GM08714 (cell line): ENCODE measurements around the gene RBM19.

Experiments
- H3K4me3 ChIP-seq: fragments of 200-500 bp; sonication (Bioruptor generic); 2 replicates; pipeline ENCODE4 v1.5.1; 2014; ENCODE audit warnings: mild to moderate bottlenecking, low read length, inconsistent platforms
- ZNF274 ChIP-seq: IDR thresholded peaks from 2 replicates; pipeline ENCODE4 v1.6.1; 2012; ENCODE audit warnings: mild to moderate bottlenecking, low read depth, low read length

The RBM19 gene

DNA sequence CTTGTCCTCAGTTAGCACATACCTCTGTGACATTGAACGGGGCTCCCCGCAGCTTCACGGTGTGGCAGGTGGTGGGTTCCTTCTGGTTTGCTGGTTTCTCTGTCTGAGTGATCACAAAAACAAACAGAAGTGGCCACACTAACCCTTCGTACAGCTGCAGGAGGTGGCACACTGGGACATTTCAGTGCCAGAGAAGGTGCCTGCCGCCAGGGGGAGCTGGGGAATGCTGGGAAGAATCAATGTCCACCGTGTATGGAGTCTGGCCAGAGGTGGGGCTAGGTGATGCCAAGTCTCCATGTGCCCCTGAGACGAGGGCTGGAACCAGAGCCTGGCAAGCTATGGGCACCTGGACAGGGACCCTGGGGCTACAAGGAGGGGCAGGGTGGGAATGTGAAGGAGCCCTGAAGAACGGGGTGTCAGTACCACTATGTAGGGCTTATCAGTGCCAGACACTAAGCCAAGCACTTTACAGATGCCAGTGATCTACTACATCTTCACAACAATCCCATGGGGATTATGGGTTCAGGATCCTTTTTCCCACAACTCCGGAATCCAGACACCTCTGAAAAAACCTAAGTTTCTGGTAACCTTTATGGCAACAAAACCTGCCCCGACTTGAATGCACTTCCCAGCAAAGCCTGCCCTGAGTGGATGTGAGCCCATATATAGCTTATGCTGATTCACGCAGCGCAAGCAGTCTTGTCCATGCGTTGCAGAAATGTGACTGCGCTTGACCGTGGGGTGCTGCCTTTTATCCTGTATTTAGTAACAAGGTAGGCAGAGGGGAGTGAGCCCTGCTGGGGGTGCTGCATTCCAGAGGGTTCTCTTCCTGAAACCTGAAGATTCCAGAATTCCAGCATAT lies 10.8 kb downstream of the RBM19 start:
- TF ChIP-seq ZNF274 = no peak
- no peak overlapping the region for H3K4me3 ChIP-seq

DNA sequence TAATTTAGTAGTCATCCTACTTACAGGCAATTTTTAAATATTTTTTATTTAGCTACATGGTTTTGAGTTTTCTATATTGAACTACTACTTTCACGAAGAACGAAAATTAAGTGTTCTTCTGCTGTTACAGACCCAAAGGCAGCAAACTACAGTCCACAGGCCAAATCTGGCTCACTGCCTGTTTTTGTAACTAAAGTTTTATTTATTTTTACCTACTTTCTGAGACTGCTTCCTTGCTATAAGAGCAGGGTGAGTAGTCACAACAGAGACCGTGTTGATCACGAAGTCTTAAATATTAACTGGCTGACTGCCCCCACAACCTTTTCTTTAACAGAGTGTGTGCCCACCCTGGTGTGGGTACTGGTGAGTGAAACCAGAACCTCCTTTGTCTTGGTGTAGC lies 11.6 kb downstream of the RBM19 start:
- H3K4me3 ChIP-seq = no peak overlapping the region
- no peak for TF ChIP-seq ZNF274

DNA sequence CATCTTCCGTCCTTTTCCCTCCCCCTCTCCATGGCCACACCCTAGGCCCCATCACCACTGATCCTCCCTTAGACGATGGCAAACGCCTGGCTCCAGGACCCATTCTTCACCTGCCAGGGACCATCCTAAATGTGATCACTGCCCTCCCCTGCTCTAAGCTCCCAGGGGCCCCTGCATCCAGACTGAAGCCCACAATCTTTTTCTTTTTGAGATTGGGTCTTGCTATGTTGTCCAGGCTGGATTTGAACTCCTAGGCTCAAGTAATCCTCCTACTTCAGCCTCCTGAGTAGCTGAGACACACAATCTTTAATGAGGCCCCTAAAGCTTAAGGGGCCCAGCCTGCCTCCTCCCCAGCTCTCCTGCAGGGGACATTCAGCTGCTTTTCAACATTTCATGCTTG lies 15.3 kb downstream of the RBM19 start:
- TF ChIP-seq ZNF274 = no peak
- H3K4me3 ChIP-seq = no peak overlapping the region

DNA sequence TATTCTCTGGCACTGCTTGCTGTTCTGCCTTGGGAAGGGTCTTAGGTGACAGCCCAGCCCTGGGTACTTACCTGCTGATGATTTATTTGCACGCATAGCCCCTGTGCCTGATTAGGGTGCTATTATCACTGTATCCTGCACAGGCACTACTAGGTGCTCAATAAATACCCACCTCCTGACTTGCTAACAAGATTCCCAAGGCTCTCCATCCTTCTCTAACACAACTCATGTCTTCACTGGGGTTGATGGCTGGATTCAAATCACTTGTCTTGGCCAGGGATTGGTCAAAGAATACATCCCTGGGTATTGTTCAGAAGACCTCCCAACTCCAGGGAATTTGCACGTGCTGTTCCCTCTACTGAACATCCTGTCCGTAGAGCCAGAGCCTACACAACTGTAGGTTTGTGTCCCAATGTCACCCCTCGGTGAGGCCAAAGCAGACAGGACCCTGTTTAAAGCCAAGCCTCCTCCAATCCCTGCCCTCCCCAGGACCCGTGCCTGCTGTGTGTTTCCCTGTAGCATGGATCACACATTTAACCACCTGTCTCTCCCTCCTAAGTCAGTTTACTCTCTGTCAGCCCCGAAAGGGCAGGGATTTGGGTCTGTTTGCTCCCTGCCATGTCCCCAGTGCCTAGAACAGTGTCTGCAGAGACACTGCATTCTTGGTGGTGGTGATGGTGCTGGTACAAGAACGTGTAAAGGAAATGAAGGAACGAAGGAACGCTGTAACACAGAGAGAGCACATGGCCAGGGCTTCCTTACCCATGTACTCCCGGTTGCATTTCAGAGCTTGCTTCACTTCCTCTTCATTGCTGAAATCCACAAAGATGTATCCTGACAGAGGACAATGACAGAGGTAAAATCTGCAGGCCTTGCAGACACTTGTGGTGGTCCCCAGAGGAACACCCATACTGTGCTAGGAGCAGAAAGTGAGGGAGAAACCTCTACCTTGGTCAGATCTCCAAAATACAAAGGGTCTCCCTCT lies 16.5 kb downstream of the RBM19 start:
- H3K4me3 ChIP-seq = no peak overlapping the region
- TF ChIP-seq ZNF274 = no peak

DNA sequence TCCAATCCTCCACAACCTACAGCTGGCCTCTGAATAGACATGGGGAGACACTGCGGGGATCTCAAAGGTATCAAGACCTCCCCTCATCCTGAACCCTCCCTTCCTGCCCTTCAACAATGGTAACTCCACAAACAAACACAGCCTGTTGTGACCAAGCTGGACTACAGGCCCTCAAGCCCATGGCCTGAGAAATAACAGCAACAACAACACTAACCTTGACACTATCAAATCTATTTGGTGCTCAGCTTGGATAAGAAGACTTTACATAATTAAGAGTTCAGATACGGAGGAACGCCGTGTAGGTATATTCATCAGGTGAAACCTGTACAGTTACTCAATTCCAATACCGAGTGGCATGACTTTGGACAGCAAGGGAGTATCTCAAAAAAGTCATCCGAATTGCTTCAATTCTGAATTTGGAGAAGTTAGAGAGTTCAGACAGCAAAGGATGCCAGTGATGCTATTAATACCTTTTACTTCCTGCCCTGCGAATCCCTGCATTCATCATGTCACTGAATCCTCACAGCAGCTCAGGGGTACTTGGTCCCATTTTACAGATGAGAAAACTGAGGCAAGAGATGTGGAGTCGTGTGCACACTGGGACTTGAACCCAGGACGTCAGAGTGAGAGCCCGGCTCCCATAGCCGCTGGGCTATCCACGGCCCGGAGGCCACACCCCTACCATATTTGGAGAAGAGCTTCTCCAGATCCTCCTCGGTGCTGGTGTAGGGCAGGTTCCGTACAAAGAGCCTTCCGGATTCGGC lies 17.8 kb downstream of the RBM19 start:
- TF ChIP-seq ZNF274 = no peak
- no peak overlapping the region for H3K4me3 ChIP-seq

DNA sequence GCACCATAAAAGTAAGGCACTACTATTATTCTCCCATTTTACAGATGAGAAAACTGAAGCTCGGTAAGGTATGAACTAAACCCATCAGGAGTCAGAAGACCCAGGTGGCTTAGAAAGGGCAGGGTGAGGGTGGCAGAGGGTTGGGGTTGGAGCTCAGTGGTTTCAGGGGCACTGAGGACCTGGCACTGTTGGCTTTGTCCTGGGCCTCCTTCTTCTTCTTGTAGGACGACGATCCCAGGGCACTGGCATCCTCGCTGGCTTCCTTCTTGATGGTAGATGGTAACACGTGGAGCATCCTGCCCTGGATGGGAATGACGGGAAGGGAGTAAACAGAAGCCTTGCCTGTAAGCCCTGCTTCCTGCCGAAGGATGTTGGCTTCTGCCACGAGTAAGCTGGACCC lies 19.9 kb downstream of the RBM19 start:
- TF ChIP-seq ZNF274 = no peak

DNA sequence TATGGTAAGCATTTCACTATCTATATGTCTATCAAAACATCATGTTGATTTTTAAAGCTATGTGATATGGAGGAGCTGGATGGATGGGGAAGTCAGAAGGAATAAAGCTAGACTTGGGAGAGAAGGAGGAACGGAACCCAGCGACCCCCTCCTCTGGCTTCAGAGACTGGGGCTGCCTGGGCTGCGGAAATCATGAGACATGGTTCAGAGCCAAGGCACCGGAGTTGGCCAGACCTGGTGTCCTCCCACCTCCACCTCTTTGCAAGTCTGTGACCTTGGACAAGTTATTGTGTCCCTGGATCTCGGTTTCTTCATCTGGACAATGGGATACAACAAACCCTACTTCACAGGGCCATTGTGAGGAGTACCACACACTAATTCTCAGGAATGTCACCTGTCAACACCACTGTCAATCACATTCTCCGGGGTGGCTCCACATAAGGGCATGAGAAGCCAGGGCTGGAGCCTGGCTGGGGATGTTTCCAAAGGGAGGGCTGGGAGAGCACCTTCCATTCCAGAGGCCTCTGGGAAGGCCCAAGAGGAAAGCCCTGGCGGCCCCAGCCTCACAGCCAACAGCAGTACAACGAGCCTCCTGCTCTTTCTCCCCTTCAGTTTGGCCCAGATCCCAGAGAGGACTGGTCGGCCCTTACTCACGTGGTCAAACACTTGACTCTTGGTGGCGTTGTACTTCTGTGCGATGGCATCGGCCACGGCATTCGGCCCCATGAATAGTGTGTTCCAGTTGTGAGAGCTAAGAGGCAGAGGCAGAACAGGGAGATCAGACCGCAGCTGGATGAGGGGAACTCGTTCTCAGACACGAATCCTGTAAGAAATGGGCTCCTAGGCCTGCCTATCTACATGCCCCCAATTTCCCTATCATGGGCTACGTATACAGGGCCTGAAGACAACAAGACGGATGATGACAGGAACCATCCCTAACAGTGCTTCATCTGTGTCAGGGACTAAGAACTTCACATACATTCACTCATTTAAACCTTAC lies 20.7 kb downstream of the RBM19 start:
- no peak for TF ChIP-seq ZNF274
- no peak overlapping the region for H3K4me3 ChIP-seq

More for the DNA sequence above, 19.9 kb downstream of the RBM19 start:
- H3K4me3 ChIP-seq = no peak overlapping the region

DNA sequence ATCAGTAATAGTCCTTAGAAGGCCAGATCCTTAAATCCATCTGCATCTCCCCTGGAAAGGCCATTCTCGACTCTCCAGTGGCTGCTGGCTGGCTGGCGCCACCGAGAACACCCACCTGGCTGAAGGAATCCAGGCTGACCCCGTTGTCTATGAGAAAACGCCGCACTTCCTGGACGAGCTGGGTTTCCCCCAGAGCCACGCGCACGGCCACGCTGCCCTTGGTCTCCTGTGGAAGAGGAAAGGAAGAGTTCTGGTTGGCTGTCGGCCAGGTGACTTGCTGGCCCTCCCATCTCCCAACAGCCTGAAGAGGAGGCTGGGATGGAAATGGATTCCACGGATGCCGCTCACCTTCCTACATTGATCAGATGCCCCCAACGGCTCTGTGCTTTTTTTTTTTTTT lies 23.9 kb downstream of the RBM19 start:
- no peak overlapping the region for H3K4me3 ChIP-seq
- TF ChIP-seq ZNF274 = no peak

DNA sequence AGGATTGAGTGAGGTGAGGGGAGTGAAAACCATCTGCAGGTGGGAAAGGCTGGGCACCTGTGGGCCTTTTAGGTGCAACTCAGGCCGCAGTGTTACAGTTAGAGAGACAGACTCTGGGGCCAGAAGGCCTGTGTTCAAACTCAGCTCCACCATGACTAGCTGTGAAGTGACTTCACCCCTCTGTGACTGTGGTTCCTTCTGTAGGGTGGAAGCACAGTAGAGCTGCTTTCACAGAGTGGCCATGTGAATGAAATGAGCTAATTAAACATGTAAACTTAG lies 25.0 kb downstream of the RBM19 start:
- no peak for TF ChIP-seq ZNF274
- no peak overlapping the region for H3K4me3 ChIP-seq

DNA sequence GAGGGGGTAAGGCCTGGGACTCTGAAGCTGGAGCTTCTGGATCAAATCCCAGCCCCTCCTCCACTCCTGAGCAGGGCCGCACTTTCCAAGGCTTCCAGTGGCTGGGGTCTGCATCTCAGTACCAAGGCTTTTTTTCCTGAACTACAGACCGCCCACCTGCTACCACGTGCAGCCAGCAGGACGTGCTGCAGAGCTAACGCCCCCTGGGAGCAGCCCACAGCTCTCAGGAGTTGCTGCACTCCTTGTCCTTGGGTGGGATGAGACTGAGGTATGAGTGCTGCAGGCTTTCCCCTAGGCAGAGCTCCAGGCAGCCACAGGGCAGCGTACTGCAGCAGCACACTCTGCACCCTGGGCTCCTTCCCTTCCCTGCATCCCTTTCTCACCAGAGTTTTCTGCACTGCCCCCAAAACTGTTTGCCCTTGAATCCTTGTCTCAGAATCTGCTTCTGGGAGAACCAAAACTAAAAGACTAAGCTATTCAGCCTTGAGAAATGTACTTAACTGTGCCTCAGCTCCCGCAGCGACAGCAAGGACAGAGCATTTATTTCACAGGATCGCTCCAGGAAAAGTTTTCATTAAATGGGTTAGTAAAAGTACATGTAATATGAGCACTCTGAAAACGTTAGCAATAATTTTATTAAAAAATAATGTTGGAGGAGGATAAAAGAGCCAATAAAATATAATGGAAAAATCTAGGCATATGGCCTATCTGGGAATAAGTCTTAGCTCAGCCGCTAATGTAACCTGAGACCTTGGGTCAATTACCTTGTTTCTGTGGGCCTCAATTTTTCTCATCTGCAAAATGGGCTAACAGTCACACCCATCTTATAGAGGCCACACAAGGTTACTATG lies 25.5 kb downstream of the RBM19 start:
- no peak overlapping the region for H3K4me3 ChIP-seq
- no peak for TF ChIP-seq ZNF274

DNA sequence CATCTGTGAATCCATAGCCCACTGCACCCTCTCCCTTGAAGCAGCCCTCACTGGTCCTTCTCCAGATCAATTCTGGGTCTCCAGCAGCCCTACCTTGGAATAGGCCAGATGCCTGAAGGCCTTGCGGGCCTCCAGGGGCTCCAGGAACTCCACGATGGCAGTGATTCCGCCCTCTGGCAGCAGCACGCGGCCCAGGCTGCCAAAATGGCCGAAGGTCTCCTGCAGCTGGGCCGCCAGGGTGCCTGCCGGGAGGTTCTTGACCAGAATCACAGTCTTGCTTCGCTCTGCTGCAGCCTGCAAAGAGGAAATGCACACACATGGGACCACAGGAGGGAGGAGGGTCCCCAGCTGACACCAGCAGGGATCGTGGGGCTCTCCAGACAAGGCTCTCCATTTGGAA lies 26.3 kb downstream of the RBM19 start:
- no peak for TF ChIP-seq ZNF274
- no peak overlapping the region for H3K4me3 ChIP-seq

DNA sequence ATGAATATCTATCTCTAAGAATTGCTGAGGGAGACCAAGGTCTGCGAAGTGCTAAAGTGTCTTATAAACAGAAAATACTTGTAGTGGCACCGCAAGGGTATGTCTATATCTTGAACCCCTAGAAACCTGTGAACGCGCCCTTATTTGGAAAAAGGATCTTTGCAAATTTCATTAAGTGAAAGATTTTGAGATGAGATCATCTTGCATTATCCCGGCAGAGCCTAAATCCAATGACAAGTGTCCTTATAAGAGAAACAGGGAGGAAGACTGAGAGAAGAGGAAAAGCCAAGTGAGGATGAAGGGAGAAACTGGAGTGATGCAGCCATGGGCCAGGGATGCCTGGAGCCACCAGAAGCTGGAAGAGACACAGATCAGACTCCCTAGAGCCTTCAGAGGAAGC lies 27.7 kb downstream of the RBM19 start:
- H3K4me3 ChIP-seq = no peak overlapping the region
- TF ChIP-seq ZNF274 = no peak
